ENCODE data around the gene PPARA.
A peak's percentile ranks its signal among the peaks of the same experiment; 100 is the strongest.

Gene PPARA

GRCh38 chr22:46280999-46281623 lies 130.8 kb downstream of the PPARA start:
- H3K36me3 ChIP-seq (ENCODE audit: control insufficient read depth, insufficient read depth, low read length), result peaks cover 31% of the 10 kb centered on the region
- no peak for DNase-seq (ENCODE audit: extremely low read depth, insufficient read length)
- no peak for TF ChIP-seq CTCF (IDR thresholded peaks at IDR 0.05; ENCODE audit: insufficient read depth, low read length, poor library complexity, severe bottlenecking)

GRCh38 chr22:46281866-46282678 lies 131.7 kb downstream of the PPARA start:
- H3K4me3 ChIP-seq (replicated peaks; ENCODE audit: low read depth, low read length), result no peak overlapping the region
- DNase-seq (ENCODE audit: extremely low read depth, insufficient read length), result no peak
- H3K36me3 ChIP-seq (ENCODE audit: control insufficient read depth, insufficient read depth, low read length), result peaks cover 33% of the 10 kb centered on the region
- no peaks in the 10 kb centered on the region for H3K27me3 ChIP-seq (replicated peaks; ENCODE audit: control insufficient read depth, insufficient read depth, low read length)
- no peak for TF ChIP-seq CTCF (IDR thresholded peaks at IDR 0.05; ENCODE audit: insufficient read depth, low read length, poor library complexity, severe bottlenecking)

More at GRCh38 chr22:46280999-46281623, 130.8 kb downstream of the PPARA start:
- no peaks in the 10 kb centered on the region for H3K27me3 ChIP-seq (replicated peaks; ENCODE audit: control insufficient read depth, insufficient read depth, low read length)
- H3K4me3 ChIP-seq (replicated peaks; ENCODE audit: low read depth, low read length), result no peak overlapping the region

- DNase-seq (ENCODE audit: extremely low read depth, insufficient read length), result no peak
- no peaks in the 10 kb centered on the region for H3K27me3 ChIP-seq (replicated peaks; ENCODE audit: control insufficient read depth, insufficient read depth, low read length)
- peaks cover 22% of the 10 kb centered on the region for H3K36me3 ChIP-seq (ENCODE audit: control insufficient read depth, insufficient read depth, low read length)
- no peak overlapping the region for H3K4me3 ChIP-seq (replicated peaks; ENCODE audit: low read depth, low read length)
- TF ChIP-seq CTCF (IDR thresholded peaks at IDR 0.05; ENCODE audit: insufficient read depth, low read length, poor library complexity, severe bottlenecking), result no peak
Observed at GRCh38 chr22:46286006-46286405, 135.7 kb downstream of the PPARA start.

GRCh38 chr22:46286941-46287872 lies 136.9 kb downstream of the PPARA start:
- Histone ChIP-seq H3K27me3 (replicated peaks; ENCODE audit: control insufficient read depth, insufficient read depth, low read length) (no peaks in the 10 kb centered on the region), H3K36me3 (ENCODE audit: control insufficient read depth, insufficient read depth, low read length) (peaks cover 20% of the 10 kb centered on the region), H3K4me3 (replicated peaks; ENCODE audit: low read depth, low read length) (peak overlapping the region; percentile 91)
- DNase-seq (ENCODE audit: extremely low read depth, insufficient read length), result no peak
- no peak for TF ChIP-seq CTCF (IDR thresholded peaks at IDR 0.05; ENCODE audit: insufficient read depth, low read length, poor library complexity, severe bottlenecking)

- no peaks in the 10 kb centered on the region for H3K27me3 ChIP-seq (replicated peaks; ENCODE audit: control insufficient read depth, insufficient read depth, low read length)
- DNase-seq (ENCODE audit: extremely low read depth, insufficient read length), result peak; percentile 80
- peak overlapping the region; percentile 91 for H3K4me3 ChIP-seq (replicated peaks; ENCODE audit: low read depth, low read length)
- TF ChIP-seq CTCF (IDR thresholded peaks at IDR 0.05; ENCODE audit: insufficient read depth, low read length, poor library complexity, severe bottlenecking), result no peak
- H3K36me3 ChIP-seq (ENCODE audit: control insufficient read depth, insufficient read depth, low read length), result peaks cover 21% of the 10 kb centered on the region
Observed at GRCh38 chr22:46287873-46288751, 137.8 kb downstream of the PPARA start.
